ENCODE results near the gene REXO4. TPM values are rescaled to one million over a fixed set of nuclear protein-coding genes. Genes with fewer than 3 reads are reported as not detected.

Gene REXO4
- total RNA-seq, 4 donors from 2014 or later: 11.2 to 29.9 (median 18.1) TPM

- Histone ChIP-seq H3K27me3 (peaks cover 13% of the 10 kb centered on the region), H3K4me3 (no peak overlapping the region), H3K9me3 (no peaks in the 10 kb centered on the region), H3K27ac (no peak overlapping the region), H3K4me1 (no peaks in the 10 kb centered on the region), H3K36me3 (no peaks in the 10 kb centered on the region)
- TF ChIP-seq, protein P1, sequence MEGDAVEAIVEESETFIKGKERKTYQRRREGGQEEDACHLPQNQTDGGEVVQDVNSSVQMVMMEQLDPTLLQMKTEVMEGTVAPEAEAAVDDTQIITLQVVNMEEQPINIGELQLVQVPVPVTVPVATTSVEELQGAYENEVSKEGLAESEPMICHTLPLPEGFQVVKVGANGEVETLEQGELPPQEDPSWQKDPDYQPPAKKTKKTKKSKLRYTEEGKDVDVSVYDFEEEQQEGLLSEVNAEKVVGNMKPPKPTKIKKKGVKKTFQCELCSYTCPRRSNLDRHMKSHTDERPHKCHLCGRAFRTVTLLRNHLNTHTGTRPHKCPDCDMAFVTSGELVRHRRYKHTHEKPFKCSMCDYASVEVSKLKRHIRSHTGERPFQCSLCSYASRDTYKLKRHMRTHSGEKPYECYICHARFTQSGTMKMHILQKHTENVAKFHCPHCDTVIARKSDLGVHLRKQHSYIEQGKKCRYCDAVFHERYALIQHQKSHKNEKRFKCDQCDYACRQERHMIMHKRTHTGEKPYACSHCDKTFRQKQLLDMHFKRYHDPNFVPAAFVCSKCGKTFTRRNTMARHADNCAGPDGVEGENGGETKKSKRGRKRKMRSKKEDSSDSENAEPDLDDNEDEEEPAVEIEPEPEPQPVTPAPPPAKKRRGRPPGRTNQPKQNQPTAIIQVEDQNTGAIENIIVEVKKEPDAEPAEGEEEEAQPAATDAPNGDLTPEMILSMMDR (IDR thresholded peaks at IDR 0.05): no peak
- no peak for TF ChIP-seq EP300 (IDR thresholded peaks at IDR 0.05)
- WGBS, 2 donors (ENCODE audit: low coverage in 1 of 2): 68 to 92% methylated on average over 3 to 5 of the region's 14 CpGs
- ATAC-seq: no peak
These were observed 32.4 kb downstream of the REXO4 start for GRCh38 chr9:133385452-133385851.

DNA sequence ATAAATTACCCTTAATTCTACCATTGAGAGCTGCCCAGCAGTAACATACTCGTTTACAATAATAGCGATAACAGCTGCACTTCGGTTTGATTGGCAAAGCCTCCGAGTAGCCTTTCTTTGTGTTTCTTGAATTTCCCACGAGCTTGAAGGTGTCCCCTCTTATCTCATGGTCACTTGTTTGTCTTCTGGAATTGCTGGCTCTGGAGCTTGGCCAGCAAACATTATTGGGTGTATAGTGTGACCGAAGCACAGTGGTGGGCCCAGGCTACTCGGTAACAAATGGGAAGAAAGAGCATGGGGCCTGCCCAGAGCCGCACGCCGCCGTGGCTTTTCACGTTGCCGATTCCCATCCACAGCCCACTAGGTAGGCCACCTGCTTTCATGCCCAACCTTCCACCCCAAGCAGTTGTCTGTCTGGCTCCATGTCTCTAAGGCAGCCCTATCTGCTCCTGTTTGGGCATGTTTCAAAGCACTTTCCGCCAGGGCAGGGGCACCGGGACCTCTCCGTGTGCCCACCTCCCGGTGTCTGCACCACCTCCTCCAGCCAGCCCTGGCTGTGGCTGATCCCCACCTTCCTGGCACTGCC is 33.0 kb downstream of the REXO4 start:
- H3K4me3 ChIP-seq: no peak overlapping the region
- H3K36me3 ChIP-seq: no peaks in the 10 kb centered on the region
- WGBS, 2 donors (ENCODE audit: low coverage in 1 of 2): 62 to 96% methylated on average over 5 to 7 of the region's 17 CpGs
- TF ChIP-seq, protein P1 (IDR thresholded peaks at IDR 0.05): no peak
- TF ChIP-seq POLR2AphosphoS5 (IDR thresholded peaks at IDR 0.05) (no peak), POLR2A (IDR thresholded peaks at IDR 0.05) (no peak), EP300 (IDR thresholded peaks at IDR 0.05) (no peak)
- no peaks in the 10 kb centered on the region for H3K9me3 ChIP-seq
- ATAC-seq: no peak
- H3K27ac ChIP-seq: no peak overlapping the region
- H3K4me1 ChIP-seq: no peaks in the 10 kb centered on the region
- H3K27me3 ChIP-seq: peaks cover 9% of the 10 kb centered on the region

- no peak for ATAC-seq
- no peak overlapping the region for H3K27ac ChIP-seq
- H3K36me3 ChIP-seq: no peaks in the 10 kb centered on the region
- H3K27me3 ChIP-seq: no peaks in the 10 kb centered on the region
- no peak overlapping the region for H3K4me3 ChIP-seq
- H3K4me1 ChIP-seq: no peaks in the 10 kb centered on the region
- H3K9me3 ChIP-seq: no peaks in the 10 kb centered on the region
- TF ChIP-seq EP300 (IDR thresholded peaks at IDR 0.05) (no peak), POLR2AphosphoS5 (IDR thresholded peaks at IDR 0.05) (no peak), POLR2A (IDR thresholded peaks at IDR 0.05) (no peak)
- TF ChIP-seq, protein P1 (IDR thresholded peaks at IDR 0.05): no peak
- 94 to 97% methylated on average over 3 of the region's 3 CpGs for WGBS, 2 donors (ENCODE audit: low coverage in 1 of 2)
These were observed 34.4 kb downstream of the REXO4 start for GRCh38 chr9:133383438-133383837.

DNA sequence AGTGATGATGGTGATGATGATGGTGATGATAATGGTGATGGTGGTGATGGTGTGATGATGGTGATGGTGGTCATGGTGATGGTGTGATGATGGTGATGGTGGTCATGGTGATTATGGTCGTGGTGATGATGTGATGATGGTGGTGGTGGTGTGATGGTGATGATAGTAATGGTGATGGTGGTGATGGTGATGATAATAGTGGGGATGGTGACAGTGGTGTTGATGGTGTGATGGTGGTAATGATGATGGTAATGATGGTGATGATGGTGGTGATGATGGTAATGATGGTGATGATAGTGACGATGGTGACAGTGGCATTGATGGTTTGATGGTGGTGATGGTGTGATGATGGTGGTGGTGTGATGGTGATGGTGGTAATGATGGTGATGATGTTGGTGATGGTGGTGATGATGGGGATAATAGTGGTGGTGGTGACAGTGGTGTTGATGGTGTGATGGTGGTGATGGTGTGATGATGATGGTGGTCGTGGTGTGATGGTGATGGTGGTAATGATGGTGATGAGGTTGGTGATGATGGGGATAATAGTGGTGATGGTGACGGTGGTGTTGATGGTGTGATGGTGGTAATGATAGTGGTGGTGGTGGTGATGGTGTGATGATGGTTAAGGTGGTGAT is 35.2 kb downstream of the REXO4 start:
- no peaks in the 10 kb centered on the region for H3K4me1 ChIP-seq
- no peaks in the 10 kb centered on the region for H3K36me3 ChIP-seq
- H3K27me3 ChIP-seq: no peaks in the 10 kb centered on the region
- H3K27ac ChIP-seq: no peak overlapping the region
- 84 to 92% methylated on average over 4 of the region's 4 CpGs for WGBS, 2 donors (ENCODE audit: low coverage in 1 of 2)
- TF ChIP-seq, protein P1 (IDR thresholded peaks at IDR 0.05): no peak
- TF ChIP-seq EP300 (IDR thresholded peaks at IDR 0.05) (no peak), POLR2A (IDR thresholded peaks at IDR 0.05) (no peak), POLR2AphosphoS5 (IDR thresholded peaks at IDR 0.05) (no peak)
- no peaks in the 10 kb centered on the region for H3K9me3 ChIP-seq
- H3K4me3 ChIP-seq: no peak overlapping the region
- ATAC-seq: no peak

DNA sequence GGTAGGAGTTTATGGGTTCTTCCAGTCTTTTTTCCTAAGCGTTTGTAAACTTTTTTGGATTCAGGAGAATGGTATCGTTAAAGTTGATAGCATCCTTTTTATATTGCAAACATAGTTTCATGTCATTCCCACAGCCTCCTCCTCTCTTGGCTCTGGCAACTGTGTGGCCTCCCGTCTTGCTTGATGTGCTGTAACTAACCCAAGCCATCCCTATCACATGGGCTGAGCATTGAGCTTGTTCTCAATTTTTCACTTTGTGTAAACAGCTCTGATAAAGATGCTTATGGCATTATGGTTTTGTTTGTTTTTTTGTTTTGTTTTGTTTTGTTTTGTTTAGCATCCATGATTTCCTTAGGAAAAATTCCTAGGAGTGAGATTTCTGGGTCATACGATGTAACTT is 37.1 kb downstream of the REXO4 start:
- TF ChIP-seq, protein P1 (IDR thresholded peaks at IDR 0.05): no peak
- TF ChIP-seq EP300 (IDR thresholded peaks at IDR 0.05) (no peak), POLR2A (IDR thresholded peaks at IDR 0.05) (no peak), POLR2AphosphoS5 (IDR thresholded peaks at IDR 0.05) (no peak)
- ATAC-seq: no peak

More for the DNA sequence above, 37.1 kb downstream of the REXO4 start:
- 69 to 89% methylated on average over 3 to 4 of the region's 4 CpGs for WGBS, 2 donors (ENCODE audit: low coverage in 1 of 2)
- Histone ChIP-seq H3K36me3 (no peaks in the 10 kb centered on the region), H3K4me1 (peaks cover 0 to 10% (median 6%) of the 10 kb centered on the region in 3 donors), H3K27ac (no peak overlapping the region), H3K27me3 (no peaks in the 10 kb centered on the region), H3K4me3 (no peak overlapping the region), H3K9me3 (no peaks in the 10 kb centered on the region)

All from gastroesophageal sphincter (tissue), 4 donors.